HG03460 (cell line): Measurements from ENCODE around the gene HHAT.
"Not testable (repeated sequence)": the region's sequence is repeated elsewhere in the genome, so short reads cannot be mapped to it uniquely, and the experiment has no call there.

Source experiments
- ATAC-seq: cut with Tn5 transposase; IDR thresholded peaks from one replicate; pipeline ENCODE4 v1.9.1; 2021; ENCODE audit not compliant: unreplicated experiment

The HHAT gene

DNA sequence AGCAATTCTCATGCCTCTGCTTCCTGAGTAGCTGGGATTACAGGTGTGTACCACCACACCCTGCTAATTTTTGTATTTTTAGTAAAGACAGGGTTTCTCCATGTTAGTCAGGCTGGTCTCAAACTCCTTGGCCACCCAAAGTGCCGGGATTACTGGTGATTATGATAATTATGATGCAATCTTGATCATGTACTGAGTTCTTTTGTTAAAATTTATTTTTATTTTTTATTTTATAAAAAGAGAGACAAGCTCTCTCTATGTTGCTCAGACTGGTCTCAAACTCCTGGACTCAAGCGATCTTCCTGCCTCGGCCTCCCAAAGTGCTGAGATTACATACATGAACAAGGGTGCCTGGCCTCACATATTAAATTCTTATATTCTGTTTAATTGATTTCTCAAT is 25.6 kb downstream of the HHAT start:
- not testable (repeated sequence) for ATAC-seq

GRCh38 chr1:210358626-210359025 is 29.9 kb downstream of the HHAT start:
- ATAC-seq = no peak

- ATAC-seq = no peak
Observed at GRCh38 chr1:210359255-210359654, 30.6 kb downstream of the HHAT start.

- ATAC-seq = no peak
Observed at GRCh38 chr1:210360852-210361477, 32.3 kb downstream of the HHAT start.

- no peak for ATAC-seq
Observed at GRCh38 chr1:210361665-210362064, 33.0 kb downstream of the HHAT start.

- no peak for ATAC-seq
Observed at GRCh38 chr1:210362526-210362925, 33.8 kb downstream of the HHAT start.

GRCh38 chr1:210363119-210363518 is 34.4 kb downstream of the HHAT start:
- ATAC-seq = no peak

GRCh38 chr1:210364479-210364878 is 35.8 kb downstream of the HHAT start:
- ATAC-seq = no peak

GRCh38 chr1:210366767-210367166 is 38.1 kb downstream of the HHAT start:
- ATAC-seq = no peak

GRCh38 chr1:210367566-210367965 is 38.9 kb downstream of the HHAT start:
- no peak for ATAC-seq

DNA sequence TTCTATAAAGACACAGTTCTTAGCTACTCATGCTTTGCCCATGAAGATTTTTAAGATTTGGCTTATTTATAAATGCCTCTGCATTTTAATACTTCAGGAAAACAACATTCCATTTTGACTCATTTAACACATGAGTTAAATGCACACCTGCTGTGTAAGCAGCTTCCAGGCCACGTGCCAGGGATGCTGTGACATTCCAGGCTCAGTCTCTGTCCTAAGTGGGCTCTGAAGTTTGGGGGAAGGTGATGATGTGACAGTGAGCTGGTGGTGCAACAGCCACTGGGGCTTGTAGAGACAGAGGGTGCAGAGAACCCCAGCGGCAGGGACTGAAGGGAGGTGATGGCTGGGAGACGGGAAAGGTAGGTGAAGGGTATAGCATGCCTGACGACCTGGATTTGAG is 40.7 kb downstream of the HHAT start:
- no peak for ATAC-seq

DNA sequence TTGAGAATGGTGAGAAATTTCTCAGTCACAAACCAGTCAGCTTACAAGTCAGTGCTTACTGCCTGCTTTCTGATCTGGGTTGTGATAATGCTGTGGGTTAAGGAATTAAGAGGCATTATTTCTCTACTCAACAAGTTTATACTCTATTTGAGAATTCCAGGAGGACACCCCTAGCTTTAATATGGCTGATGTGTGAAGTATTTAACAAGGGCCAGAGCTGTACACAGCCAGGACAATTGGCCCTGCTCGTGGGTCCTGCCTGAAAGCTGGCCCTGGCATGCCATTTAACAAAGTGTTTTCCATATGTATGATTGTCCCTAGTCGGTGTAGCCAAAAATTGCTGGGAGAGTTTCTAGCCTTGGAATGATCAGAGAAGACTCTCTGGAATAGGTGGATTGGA is 43.2 kb downstream of the HHAT start:
- ATAC-seq = no peak

DNA sequence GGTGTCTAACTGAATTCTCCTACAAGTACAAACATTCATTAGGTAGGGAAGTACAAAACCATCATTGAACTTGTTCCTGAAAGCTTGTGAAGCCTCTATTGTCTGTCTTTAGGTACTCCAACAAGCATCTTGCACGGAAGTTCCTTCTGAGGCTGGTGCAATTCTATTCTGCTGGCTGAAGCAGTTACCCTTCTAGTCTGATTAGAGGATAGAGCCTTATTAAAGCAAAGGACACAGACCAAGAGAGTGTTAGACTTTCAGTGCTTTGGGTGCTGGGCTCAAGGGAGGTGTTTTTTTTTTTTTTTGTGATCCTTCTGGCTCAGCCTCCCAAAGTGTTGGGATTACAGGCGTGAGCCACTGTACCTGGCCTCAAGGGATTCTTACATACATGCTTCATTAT is 43.8 kb downstream of the HHAT start:
- no peak for ATAC-seq

DNA sequence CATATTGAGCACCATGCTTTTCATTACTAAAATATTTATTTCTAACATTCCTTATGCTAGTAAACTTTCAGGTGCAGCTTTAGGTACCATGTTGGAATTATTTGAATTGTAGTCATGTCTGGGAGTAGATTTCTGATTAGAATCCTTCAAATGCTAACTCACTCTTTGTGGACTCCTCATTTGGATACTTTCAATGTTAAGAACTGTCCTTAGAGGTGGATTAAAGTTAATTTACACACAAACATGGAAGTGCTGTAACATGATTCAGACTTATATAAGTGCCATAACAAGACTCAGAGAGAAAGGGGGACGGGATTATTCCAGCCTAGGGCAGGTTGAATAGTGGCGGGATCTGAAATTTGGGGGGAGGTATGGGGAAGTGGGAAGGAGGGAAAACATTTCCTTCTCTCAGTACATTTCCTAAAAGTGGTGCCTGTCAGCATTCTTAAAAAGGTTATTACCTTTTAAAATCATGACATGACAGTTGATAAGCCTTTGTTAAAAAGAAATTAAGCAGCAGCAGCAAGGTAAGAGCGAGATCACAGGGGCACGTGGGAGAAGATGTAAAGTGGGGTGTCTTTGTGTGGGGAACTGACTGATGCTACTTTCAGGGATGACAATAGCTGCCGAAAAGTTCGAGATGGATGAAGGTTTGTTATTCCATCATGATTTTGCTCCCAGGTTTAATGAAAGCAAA is 44.4 kb downstream of the HHAT start:
- ATAC-seq = no peak

DNA sequence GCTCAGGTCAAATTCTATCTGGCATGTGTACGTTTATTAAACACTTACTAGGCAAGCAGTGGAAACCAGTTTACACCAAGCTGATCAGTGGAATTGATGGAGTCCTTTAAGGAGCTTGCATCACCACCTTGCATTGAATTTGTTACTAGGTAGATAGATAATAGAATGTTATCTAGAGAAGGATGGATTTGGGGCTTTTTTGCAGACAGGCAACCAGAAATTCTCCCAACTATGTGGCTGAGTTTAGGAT is 44.9 kb downstream of the HHAT start:
- no peak for ATAC-seq

DNA sequence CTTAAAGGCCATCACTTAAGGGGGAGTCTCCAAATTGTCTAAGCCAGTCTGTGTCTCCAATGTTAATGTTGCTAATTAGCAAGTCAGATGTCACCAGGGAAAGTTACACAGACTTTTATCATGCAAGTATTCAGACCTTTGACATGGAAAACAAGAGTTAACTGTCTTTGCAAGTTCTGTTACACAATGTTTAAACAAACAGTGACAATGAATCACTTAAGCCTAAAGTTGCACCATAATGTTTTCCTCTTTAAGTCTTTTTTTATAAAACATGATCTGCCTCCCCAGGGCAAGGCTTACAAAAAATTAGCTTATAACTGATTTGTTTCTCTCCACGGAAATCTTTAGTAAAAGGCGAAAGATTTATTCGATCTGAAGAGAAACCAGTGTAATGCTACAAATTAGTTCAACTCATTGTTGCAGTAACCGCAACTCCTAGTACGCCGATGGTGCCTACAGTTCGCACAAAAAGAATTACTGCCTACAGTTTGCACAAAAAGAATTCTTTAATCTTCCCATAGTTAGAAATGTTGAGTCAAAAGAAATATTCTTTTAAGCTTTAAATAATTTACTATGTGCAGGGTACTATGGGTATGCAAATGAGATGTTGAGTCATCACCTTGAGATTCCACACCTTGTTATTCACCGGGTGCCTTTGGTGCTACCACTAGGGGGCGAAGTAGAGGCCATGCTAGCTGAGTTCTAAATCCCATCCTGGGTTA is 45.3 kb downstream of the HHAT start:
- ATAC-seq = peak; percentile 68

- ATAC-seq = no peak
Observed at GRCh38 chr1:210374600-210374953, 45.9 kb downstream of the HHAT start.

- no peak for ATAC-seq
Observed at GRCh38 chr1:210376836-210377372, 48.2 kb downstream of the HHAT start.

GRCh38 chr1:210377731-210378333 is 49.1 kb downstream of the HHAT start:
- ATAC-seq = no peak

- ATAC-seq = no peak
Observed at GRCh38 chr1:210378736-210379135, 50.0 kb downstream of the HHAT start.

DNA sequence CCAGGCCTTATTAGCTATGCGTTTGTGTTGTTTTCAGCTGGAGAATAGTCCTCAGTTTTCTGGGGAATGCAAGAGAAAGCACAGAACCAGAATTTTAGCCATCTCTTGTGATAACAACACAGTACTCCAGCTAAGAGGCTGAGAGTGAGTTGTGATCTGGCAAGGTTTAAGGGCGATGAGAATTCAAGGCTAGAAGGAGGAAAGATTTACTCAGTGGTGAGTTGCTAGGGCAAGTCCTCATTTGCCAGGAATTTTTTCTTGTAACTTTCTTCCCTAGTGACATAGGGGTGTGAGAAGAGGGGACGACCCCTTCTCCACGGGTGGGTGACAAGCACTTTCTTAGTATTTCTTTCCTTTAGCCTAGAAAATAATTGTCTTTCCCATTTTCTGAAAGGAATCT is 53.2 kb downstream of the HHAT start:
- no peak for ATAC-seq

DNA sequence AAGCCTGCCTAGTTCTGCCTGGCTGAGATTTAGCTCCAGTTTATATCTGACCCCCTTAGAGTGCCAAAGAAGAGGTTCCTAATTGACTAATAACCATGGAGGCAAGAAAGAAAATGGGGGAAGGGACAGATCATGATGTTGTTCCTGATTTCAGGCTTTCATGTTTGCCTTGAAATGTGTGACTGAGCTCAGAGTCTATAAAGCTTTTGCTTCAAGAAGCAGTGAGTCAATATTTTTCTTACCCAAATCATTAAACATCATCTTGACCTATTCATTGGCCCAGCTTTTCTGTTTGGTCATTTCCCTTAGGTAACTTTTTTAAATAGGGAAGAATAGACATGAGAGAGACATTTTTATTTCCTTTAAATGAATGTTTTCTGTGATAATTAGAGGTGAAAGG is 55.9 kb downstream of the HHAT start:
- no peak for ATAC-seq
